ENCODE measurements around the gene TMEM130.

GRCh38 chr7:98870807-98871491 is 1.1 kb upstream of the TMEM130 start:
- no peak for TF ChIP-seq CTCF (conservative IDR thresholded peaks at IDR 0.05 in 1 of 2, IDR thresholded peaks at IDR 0.05 in 1 of 2; ENCODE audit: low read depth in 1 of 2, low read length in 2 of 2)
- TF ChIP-seq EZH2 (IDR thresholded peaks at IDR 0.05; ENCODE audit: low read length, missing control alignments), result no peak
